IMR-90 (cell line): ENCODE results near the gene PCGF6. TPM values are rescaled to one million over a fixed set of nuclear protein-coding genes. Genes with fewer than 3 reads are reported as not detected.

ENCODE experiments used
- ATAC-seq: fragments of 200-7000 bp; cut with Tn5 transposase; 2 replicates; pipeline ENCODE4 v1.9.1; 2020; ENCODE audit warnings: low read depth, mild to moderate bottlenecking, moderate library complexity
- BruUV-seq: library from RNA; stranded (reverse); fragments of 400-500 nt; replicated peaks from 2 replicates; lab custom pipeline; 2021; lab: Mats Ljungman, UMichigan
- CTCF ChIA-PET: fragments of 300-600 bp; formaldehyde crosslinking; extraction: SDS; loops from one replicate; lab custom pipeline; 2021; ENCODE audit warnings: antibody characterized with exemption; lab: Yijun Ruan, JAX
- POLR2A ChIA-PET: fragments of 300-600 bp; sonication (Branson Sonifier 250); formaldehyde crosslinking; loops from one replicate; lab custom pipeline; 2022; ENCODE audit warnings: antibody characterized with exemption; ENCODE audit not compliant: unreplicated experiment; lab: Charles Lee
- DNase-seq: peaks from one replicate; pipeline ENCODE4 v3.0.0; 2013
- H2AFZ ChIP-seq: replicated peaks from 2 replicates; pipeline ENCODE3; 2013; ENCODE audit warnings: low read length, mild to moderate bottlenecking; ENCODE audit not compliant: poor library complexity
- H2AK5ac ChIP-seq: 2 replicates; pipeline ENCODE4 v1.6.1; 2013; ENCODE audit warnings: low read depth, low read length, inconsistent platforms
- H2AK9ac ChIP-seq: replicated peaks from 2 replicates; pipeline ENCODE3; 2013; ENCODE audit warnings: mild to moderate bottlenecking, low read depth, low read length, moderate library complexity; ENCODE audit not compliant: poor library complexity
- H2BK120ac ChIP-seq: 2 replicates; pipeline ENCODE4 v1.6.1; 2013; ENCODE audit warnings: low read depth, low read length, inconsistent platforms
- H2BK15ac ChIP-seq: 3 replicates; pipeline ENCODE4 v1.6.1; 2013; ENCODE audit warnings: low read depth, low read length, inconsistent platforms
- H2BK20ac ChIP-seq: 2 replicates; pipeline ENCODE4 v1.6.1; 2013; ENCODE audit warnings: low read depth, mild to moderate bottlenecking, inconsistent platforms, low read length, moderate library complexity
- H2BK5ac ChIP-seq: 2 replicates; pipeline ENCODE4 v1.6.1; 2013; ENCODE audit warnings: mild to moderate bottlenecking, low read depth, low read length, inconsistent platforms; ENCODE audit not compliant: poor library complexity, severe bottlenecking
- H3K14ac ChIP-seq: replicated peaks from 2 replicates; pipeline ENCODE4 v1.6.1; 2013; ENCODE audit warnings: low read depth, low read length, inconsistent platforms
- H3K18ac ChIP-seq: 2 replicates; pipeline ENCODE4 v1.6.1; 2013; ENCODE audit warnings: low read depth, low read length, control low read depth
- H3K23ac ChIP-seq: 2 replicates; pipeline ENCODE4 v1.6.1; 2013; ENCODE audit warnings: low read depth, low read length, inconsistent platforms
- H3K27ac ChIP-seq: 2 replicates; pipeline ENCODE4 v1.5.1; 2013; ENCODE audit warnings: mild to moderate bottlenecking, control low read depth, low read length; ENCODE audit not compliant: insufficient read depth
- H3K27me3 ChIP-seq: 2 replicates; pipeline ENCODE4 v1.6.1; 2013; ENCODE audit warnings: low read length; ENCODE audit not compliant: control insufficient read depth, insufficient read depth
- H3K36me3 ChIP-seq: 2 replicates; pipeline ENCODE4 v1.6.1; 2013; ENCODE audit warnings: low read length, mixed read lengths; ENCODE audit not compliant: control insufficient read depth, insufficient read depth
- H3K4ac ChIP-seq: 2 replicates; pipeline ENCODE4 v1.6.1; 2013; ENCODE audit warnings: low read depth, low read length, inconsistent platforms
- H3K4me1 ChIP-seq: 2 replicates; pipeline ENCODE4 v1.6.1; 2013; ENCODE audit warnings: low read length, mixed read lengths; ENCODE audit not compliant: control insufficient read depth, insufficient read depth
- H3K4me2 ChIP-seq: 2 replicates; pipeline ENCODE4 v1.6.1; 2013; ENCODE audit warnings: low read depth, mild to moderate bottlenecking, control low read depth, low read length, moderate library complexity
- H3K4me3 ChIP-seq: 2 replicates; pipeline ENCODE4 v1.5.1; 2013; ENCODE audit warnings: low read depth, mild to moderate bottlenecking, control low read depth, low read length, moderate library complexity; ENCODE audit not compliant: insufficient read depth
- H3K56ac ChIP-seq: 2 replicates; pipeline ENCODE4 v1.6.1; 2013; ENCODE audit warnings: low read length, inconsistent platforms; ENCODE audit not compliant: insufficient read depth; ENCODE audit errors: extremely low read depth
- H3K79me1 ChIP-seq, 2 experiments: 2 replicates each; pipeline ENCODE4 v1.6.1; 2013; ENCODE audit warnings: low read length in 2 of 2, inconsistent platforms in 1 of 2, low read depth in 1 of 2
- H3K9ac ChIP-seq: 2 replicates; pipeline ENCODE4 v1.6.1; 2013; ENCODE audit warnings: low read depth, low read length, control low read depth
- H3K9me1 ChIP-seq: 2 replicates; pipeline ENCODE4 v1.6.1; 2013; ENCODE audit warnings: low read length, inconsistent platforms; ENCODE audit not compliant: insufficient read depth
- H3K9me3 ChIP-seq: 2 replicates; pipeline ENCODE4 v1.6.1; 2013; ENCODE audit warnings: low read length; ENCODE audit not compliant: control insufficient read depth, insufficient read depth
- H4K20me1 ChIP-seq: 2 replicates; pipeline ENCODE4 v1.6.1; 2013; ENCODE audit warnings: low read length, inconsistent platforms; ENCODE audit not compliant: insufficient read depth
- H4K5ac ChIP-seq: 2 replicates; pipeline ENCODE4 v1.6.1; 2013; ENCODE audit warnings: mild to moderate bottlenecking, low read depth, low read length, control low read depth
- H4K8ac ChIP-seq, 2 experiments: 2 replicates each; pipeline ENCODE4 v1.6.1; 2013; ENCODE audit warnings: low read depth in 2 of 2, low read length in 2 of 2, control low read depth in 1 of 2, inconsistent platforms in 1 of 2
- H4K91ac ChIP-seq: 2 replicates; pipeline ENCODE4 v1.6.1; 2013; ENCODE audit warnings: low read depth, low read length, inconsistent platforms; ENCODE audit not compliant: insufficient read depth
- BHLHE40 ChIP-seq: fragments of 150-350 bp; IDR thresholded peaks from 2 replicates; pipeline ENCODE4 v1.6.1; 2016; ENCODE audit warnings: mild to moderate bottlenecking, low read depth, low read length
- CEBPB ChIP-seq: IDR thresholded peaks from 2 replicates; pipeline ENCODE4 v1.6.1; 2012; ENCODE audit warnings: low read depth, low read length, improper control_type of control experiment
- FOS ChIP-seq: fragments of 150-350 bp; IDR thresholded peaks from 2 replicates; pipeline ENCODE4 v1.6.1; 2016; ENCODE audit warnings: low read depth, low read length
- MAFK ChIP-seq: IDR thresholded peaks from 2 replicates; pipeline ENCODE4 v1.6.1; 2012; ENCODE audit warnings: low read depth, low read length, improper control_type of control experiment
- MAZ ChIP-seq: IDR thresholded peaks from 2 replicates; pipeline ENCODE4 v1.6.1; 2012; ENCODE audit warnings: low read depth, mild to moderate bottlenecking, low read length, improper control_type of control experiment, moderate library complexity, borderline replicate concordance
- MXI1 ChIP-seq: IDR thresholded peaks from 2 replicates; pipeline ENCODE4 v1.6.1; 2012; ENCODE audit warnings: low read depth, mild to moderate bottlenecking, low read length, moderate library complexity, borderline replicate concordance
- NFE2L2 ChIP-seq: fragments of 150-350 bp; IDR thresholded peaks from 2 replicates; pipeline ENCODE4 v1.6.1; 2016; ENCODE audit warnings: low read depth, mild to moderate bottlenecking, low read length
- POLR2A ChIP-seq: IDR thresholded peaks from 2 replicates; pipeline ENCODE4 v1.6.1; 2012; ENCODE audit warnings: mild to moderate bottlenecking, low read depth, low read length
- RAD21 ChIP-seq: IDR thresholded peaks from 2 replicates; pipeline ENCODE4 v1.6.1; 2012; ENCODE audit warnings: low read length, improper control_type of control experiment
- RCOR1 ChIP-seq: IDR thresholded peaks from 2 replicates; pipeline ENCODE4 v1.6.1; 2012; ENCODE audit warnings: mild to moderate bottlenecking, low read length, improper control_type of control experiment; ENCODE audit not compliant: insufficient replicate concordance
- SMC3 ChIP-seq: fragments of 150-350 bp; IDR thresholded peaks from 2 replicates; pipeline ENCODE4 v1.6.1; 2016; ENCODE audit warnings: low read depth, mild to moderate bottlenecking, antibody characterized with exemption, low read length, moderate library complexity
- WGBS, 2 experiments: methylation state at CpG; one replicate each; pipeline versions ENCODE4 v1.1.5 to v1.1.7; 2013; ENCODE audit warnings: missing lambda C conversion rate in 2 of 2; ENCODE audit not compliant: insufficient read length in 1 of 2; ENCODE audit errors: extremely low coverage in 2 of 2; 5-methylcytosine and 5-hydroxymethylcytosine counted together
- dilution Hi-C: fragments of 300-500 bp; cut with HindIII; formaldehyde crosslinking; loops from one replicate; pipeline ENCODE4 v1.14.3; 2018; ENCODE audit warnings: low sequenced_read_pairs; ENCODE audit not compliant: unreplicated experiment
- in situ Hi-C: fragments of 300-500 bp; cut with MboI; formaldehyde crosslinking; loops from 3 replicates; pipeline ENCODE4 v1.14.3; 2019; ENCODE audit warnings: low sequenced_read_pairs, inconsistent platforms, mixed read lengths
- intact Hi-C: fragments of 100-400 bp; cut with micrococcal nuclease; formaldehyde crosslinking; loops from 2 replicates; pipeline ENCODE4 v1.10.0; 2022
- polyA plus RNA-seq, 3 experiments: library from polyadenylated mRNA; depleted of rRNA; stranded (reverse); fragments of >200 nt; gene quantifications; 2 replicates each; pipeline ENCODE4 v1.2.3, GENCODE V29; 2012; ENCODE audit warnings: low replicate concordance in 1 of 3
- total RNA-seq: library from RNA; depleted of rRNA; stranded (reverse); fragments of >200 nt; gene quantifications from 2 replicates; pipeline ENCODE4 v1.2.3, GENCODE V29; 2012
- TF ChIP-seq, protein P1 (sequence below): fragments of 150-350 bp; IDR thresholded peaks from 2 replicates; pipeline ENCODE4 v1.6.1; 2016; ENCODE audit warnings: low read depth, mild to moderate bottlenecking, low read length, moderate library complexity, borderline replicate concordance
- TF ChIP-seq, protein P2 (sequence below): fragments of 150-350 bp; IDR thresholded peaks from 2 replicates; pipeline ENCODE4 v1.6.1; 2017; ENCODE audit warnings: mild to moderate bottlenecking, antibody characterized with exemption, low read length, low read depth

The PCGF6 gene
- total and polyA plus RNA-seq, 2 of the 4 experiments (the other 2 are of a cell fraction), result 4.9 to 6.5 TPM

GRCh38 chr10:103280031-103280430 is 70.9 kb downstream of the PCGF6 start:
- Histone ChIP-seq H3K14ac (no peak overlapping the region), H2AFZ (no peak overlapping the region), H2BK5ac (no peak overlapping the region), H3K27ac (no peak overlapping the region), H3K18ac (no peak overlapping the region), H4K91ac (no peak overlapping the region), H3K4me2 (no peak overlapping the region), H3K9ac (no peak overlapping the region), H4K5ac (no peak overlapping the region), H4K8ac (no peak overlapping the region), H3K27me3 (peaks cover 24% of the 10 kb centered on the region), H3K36me3 (no peaks in the 10 kb centered on the region), H3K4me1 (peaks cover 9% of the 10 kb centered on the region; the same call in 1 of the 2 replicates), H3K4ac (no peak overlapping the region), H3K4me3 (no peak overlapping the region), H3K79me1 (peaks cover 0 to 5% of the 10 kb centered on the region in 2 experiments; a peak in 2 of 4 replicates), H4K20me1 (peaks cover 17% of the 10 kb centered on the region; the same call in 1 of the 2 replicates), H3K23ac (no peak overlapping the region), H2BK15ac (no peak overlapping the region), H3K9me3 (no peaks in the 10 kb centered on the region), H2AK9ac (no peak overlapping the region), H2BK20ac (no peak overlapping the region), H3K56ac (no peak overlapping the region), H2AK5ac (no peak overlapping the region), H3K9me1 (no peaks in the 10 kb centered on the region; the same call in 1 of the 2 replicates), H2BK120ac (no peak overlapping the region)
- CTCF ChIA-PET, result no interaction called here
- DNase-seq (no peak), ATAC-seq (no peak)
- WGBS, 2 experiments, result no CpG with 5 or more reads among the region's 3 CpGs
- in situ Hi-C loops (no loop called here), dilution Hi-C loops (no loop called here), intact Hi-C loops (no loop called here)
- no peak for TF ChIP-seq MXI1
- no peak for TF ChIP-seq SMC3
- TF ChIP-seq POLR2A, result no peak
- TF ChIP-seq RAD21, result no peak
- TF ChIP-seq, protein P1, sequence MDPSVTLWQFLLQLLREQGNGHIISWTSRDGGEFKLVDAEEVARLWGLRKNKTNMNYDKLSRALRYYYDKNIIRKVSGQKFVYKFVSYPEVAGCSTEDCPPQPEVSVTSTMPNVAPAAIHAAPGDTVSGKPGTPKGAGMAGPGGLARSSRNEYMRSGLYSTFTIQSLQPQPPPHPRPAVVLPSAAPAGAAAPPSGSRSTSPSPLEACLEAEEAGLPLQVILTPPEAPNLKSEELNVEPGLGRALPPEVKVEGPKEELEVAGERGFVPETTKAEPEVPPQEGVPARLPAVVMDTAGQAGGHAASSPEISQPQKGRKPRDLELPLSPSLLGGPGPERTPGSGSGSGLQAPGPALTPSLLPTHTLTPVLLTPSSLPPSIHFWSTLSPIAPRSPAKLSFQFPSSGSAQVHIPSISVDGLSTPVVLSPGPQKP, result no peak
- TF ChIP-seq, protein P2, sequence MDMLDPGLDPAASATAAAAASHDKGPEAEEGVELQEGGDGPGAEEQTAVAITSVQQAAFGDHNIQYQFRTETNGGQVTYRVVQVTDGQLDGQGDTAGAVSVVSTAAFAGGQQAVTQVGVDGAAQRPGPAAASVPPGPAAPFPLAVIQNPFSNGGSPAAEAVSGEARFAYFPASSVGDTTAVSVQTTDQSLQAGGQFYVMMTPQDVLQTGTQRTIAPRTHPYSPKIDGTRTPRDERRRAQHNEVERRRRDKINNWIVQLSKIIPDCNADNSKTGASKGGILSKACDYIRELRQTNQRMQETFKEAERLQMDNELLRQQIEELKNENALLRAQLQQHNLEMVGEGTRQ, result no peak
- no peak for TF ChIP-seq MAFK
- TF ChIP-seq CEBPB, result no peak
- no peak for TF ChIP-seq MAZ
- no peak for TF ChIP-seq RCOR1
- no peak for TF ChIP-seq BHLHE40
- no peak for TF ChIP-seq NFE2L2
- no peak for TF ChIP-seq FOS
- POLR2A ChIA-PET, result interaction anchor here (0.6 kb wide), 1 partner anchor 89 kb away, joined by 9 read pairs; no protein-coding TSS in a partner anchor
- BruUV-seq, result no TSS peak
